OCI-LY7 (cell line): ENCODE measurements around the gene NUTM2B.
A peak's percentile ranks its signal among the peaks of the same experiment; 100 is the strongest.
"Not testable (repeated sequence)": the region's sequence is repeated elsewhere in the genome, so short reads cannot be mapped to it uniquely, and the experiment has no call there.

Source experiments
- CTCF ChIP-seq: fragments of 200-600 bp; sonication (generic); conservative IDR thresholded peaks from 2 replicates; pipeline ENCODE4 v1.5.1; 2014; ENCODE audit warnings: mild to moderate bottlenecking, antibody characterized with exemption, low read length, moderate library complexity, mixed read lengths
- EZH2phosphoT487 ChIP-seq: fragments of 200-600 bp; sonication (generic); IDR thresholded peaks from 2 replicates; pipeline ENCODE4 v1.6.1; 2018; ENCODE audit warnings: low read depth, borderline replicate concordance, mild to moderate bottlenecking, mixed run types, antibody characterized with exemption, low read length, moderate library complexity, mixed read lengths

- peak; percentile 29; the same call in 1 of the 2 replicates for TF ChIP-seq CTCF
- not testable (repeated sequence) for TF ChIP-seq EZH2phosphoT487
Measured at GRCh38 chr10:79758297-79758993, 55.4 kb downstream of the NUTM2B start.
